ENCODE measurements around the gene ZC2HC1B. TPM values are rescaled to one million over a fixed set of nuclear protein-coding genes. Genes with fewer than 3 reads are reported as not detected.

Gene ZC2HC1B
- total RNA-seq, 1 experiment from 2014 or later = not detected

DNA sequence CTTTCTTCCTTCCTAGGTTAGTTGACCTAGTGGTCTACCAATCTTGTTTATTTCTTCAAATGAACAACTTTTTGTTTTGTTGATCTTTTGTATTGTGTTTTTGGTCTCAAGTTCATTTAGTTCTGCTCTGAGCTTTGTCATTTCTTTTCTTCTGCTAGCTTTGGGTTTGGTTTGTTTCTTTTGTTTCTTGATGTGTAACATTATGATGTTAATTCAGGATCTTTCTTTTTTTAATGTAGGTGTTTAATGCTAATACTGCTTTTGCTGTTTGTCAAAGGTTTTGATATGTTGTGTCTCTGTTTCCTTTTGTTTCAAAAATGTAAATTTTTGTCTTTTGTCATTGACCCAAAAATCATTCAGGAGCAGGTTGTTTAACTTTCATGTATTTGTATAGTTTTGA, 65.7 kb downstream of the ZC2HC1B start:
- POLR2A ChIA-PET = no interaction called here
- Mint-ChIP-seq H3K27ac (ENCODE audit: low read depth, unreplicated experiment) (no peak overlapping the region), H3K4me3 (ENCODE audit: unreplicated experiment) (no peak overlapping the region)

DNA sequence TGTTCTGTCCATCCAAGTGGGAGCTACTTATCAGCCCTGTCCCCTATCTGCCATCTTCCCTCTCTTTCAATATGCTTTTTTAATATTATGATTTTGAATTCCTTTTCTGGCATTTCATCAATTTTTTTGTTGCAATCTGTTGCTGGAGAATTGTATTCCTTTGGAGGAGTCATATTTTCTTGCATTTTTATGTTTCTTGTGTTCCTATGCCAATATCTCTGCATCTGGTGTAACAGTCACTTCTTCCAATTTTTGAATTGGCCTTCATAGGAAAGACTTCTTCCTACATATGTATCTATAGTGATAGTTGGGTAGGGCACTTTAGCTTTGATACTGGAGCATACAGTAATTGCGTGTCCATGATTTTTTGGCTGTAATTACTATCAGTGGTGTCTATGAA, 70.1 kb downstream of the ZC2HC1B start:
- no peaks in the 10 kb centered on the region for H3K4me1 Mint-ChIP-seq (ENCODE audit: insufficient read depth, unreplicated experiment)
- DNase-seq (ENCODE audit: unreplicated experiment) = no peak
- CTCF ChIA-PET = no interaction called here

More for the DNA sequence above, 65.7 kb downstream of the ZC2HC1B start:
- no peaks in the 10 kb centered on the region for H3K4me1 Mint-ChIP-seq (ENCODE audit: insufficient read depth, unreplicated experiment)
- no peak for DNase-seq (ENCODE audit: unreplicated experiment)
- BruUV-seq (replicated peaks) = no TSS peak
- intact Hi-C loops (cut with micrococcal nuclease) = no loop called here
- H3K27me3 Mint-ChIP-seq (ENCODE audit: insufficient read depth, unreplicated experiment) = no peaks in the 10 kb centered on the region
- no peaks in the 10 kb centered on the region for H3K9me3 Mint-ChIP-seq (ENCODE audit: unreplicated experiment)
- TF ChIP-seq, protein P1, sequence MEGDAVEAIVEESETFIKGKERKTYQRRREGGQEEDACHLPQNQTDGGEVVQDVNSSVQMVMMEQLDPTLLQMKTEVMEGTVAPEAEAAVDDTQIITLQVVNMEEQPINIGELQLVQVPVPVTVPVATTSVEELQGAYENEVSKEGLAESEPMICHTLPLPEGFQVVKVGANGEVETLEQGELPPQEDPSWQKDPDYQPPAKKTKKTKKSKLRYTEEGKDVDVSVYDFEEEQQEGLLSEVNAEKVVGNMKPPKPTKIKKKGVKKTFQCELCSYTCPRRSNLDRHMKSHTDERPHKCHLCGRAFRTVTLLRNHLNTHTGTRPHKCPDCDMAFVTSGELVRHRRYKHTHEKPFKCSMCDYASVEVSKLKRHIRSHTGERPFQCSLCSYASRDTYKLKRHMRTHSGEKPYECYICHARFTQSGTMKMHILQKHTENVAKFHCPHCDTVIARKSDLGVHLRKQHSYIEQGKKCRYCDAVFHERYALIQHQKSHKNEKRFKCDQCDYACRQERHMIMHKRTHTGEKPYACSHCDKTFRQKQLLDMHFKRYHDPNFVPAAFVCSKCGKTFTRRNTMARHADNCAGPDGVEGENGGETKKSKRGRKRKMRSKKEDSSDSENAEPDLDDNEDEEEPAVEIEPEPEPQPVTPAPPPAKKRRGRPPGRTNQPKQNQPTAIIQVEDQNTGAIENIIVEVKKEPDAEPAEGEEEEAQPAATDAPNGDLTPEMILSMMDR (IDR thresholded peaks at IDR 0.05; ENCODE audit: unreplicated experiment) = no peak
- CTCF ChIA-PET = no interaction called here
- no peaks in the 10 kb centered on the region for H3K36me3 Mint-ChIP-seq (ENCODE audit: insufficient read depth, unreplicated experiment)

DNA sequence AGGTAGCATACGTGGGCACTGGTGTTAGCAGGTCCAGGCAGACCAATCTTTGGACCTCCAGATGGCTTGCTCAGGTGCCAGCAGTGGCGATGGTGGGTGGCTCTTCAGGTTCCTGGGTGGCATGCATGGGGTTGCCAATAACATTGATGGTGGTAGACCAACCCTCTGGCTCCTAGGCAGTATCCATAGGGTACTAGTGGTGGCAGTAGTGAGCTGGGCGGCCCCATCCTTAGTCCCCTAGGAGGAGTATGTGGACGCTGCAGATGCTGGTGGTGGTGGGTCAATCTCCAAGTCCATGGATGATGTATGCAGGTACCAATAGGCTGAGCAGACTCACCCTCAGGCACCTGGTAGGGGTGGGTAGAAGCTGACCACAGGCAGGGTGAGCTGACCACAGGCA, 70.6 kb downstream of the ZC2HC1B start:
- no peak for DNase-seq (ENCODE audit: unreplicated experiment)
- POLR2A ChIA-PET = no interaction called here
- Mint-ChIP-seq H3K27ac (ENCODE audit: low read depth, unreplicated experiment) (no peak overlapping the region), H3K4me1 (ENCODE audit: insufficient read depth, unreplicated experiment) (peaks cover 2% of the 10 kb centered on the region), H3K4me3 (ENCODE audit: unreplicated experiment) (no peak overlapping the region), H3K27me3 (ENCODE audit: insufficient read depth, unreplicated experiment) (no peaks in the 10 kb centered on the region), H3K36me3 (ENCODE audit: insufficient read depth, unreplicated experiment) (no peaks in the 10 kb centered on the region), H3K9me3 (ENCODE audit: unreplicated experiment) (no peaks in the 10 kb centered on the region)
- CTCF ChIA-PET = interaction anchor here (0.7 kb wide), 1 partner anchor 78 kb away, joined by 3 read pairs; no protein-coding TSS in a partner anchor
- intact Hi-C loops (cut with micrococcal nuclease) = no loop called here
- BruUV-seq (replicated peaks) = no TSS peak
- TF ChIP-seq, protein P1 (IDR thresholded peaks at IDR 0.05; ENCODE audit: unreplicated experiment) = no peak

More for the DNA sequence above, 70.1 kb downstream of the ZC2HC1B start:
- Mint-ChIP-seq H3K4me3 (ENCODE audit: unreplicated experiment) (no peak overlapping the region), H3K27me3 (ENCODE audit: insufficient read depth, unreplicated experiment) (no peaks in the 10 kb centered on the region), H3K9me3 (ENCODE audit: unreplicated experiment) (no peaks in the 10 kb centered on the region), H3K27ac (ENCODE audit: low read depth, unreplicated experiment) (no peak overlapping the region), H3K36me3 (ENCODE audit: insufficient read depth, unreplicated experiment) (no peaks in the 10 kb centered on the region)
- no TSS peak for BruUV-seq (replicated peaks)
- intact Hi-C loops (cut with micrococcal nuclease) = no loop called here
- TF ChIP-seq, protein P1 (IDR thresholded peaks at IDR 0.05; ENCODE audit: unreplicated experiment) = no peak
- POLR2A ChIA-PET = interaction anchor here (1.1 kb wide), 1 partner anchor 33 kb away, joined by 3 read pairs; no protein-coding TSS in a partner anchor

DNA sequence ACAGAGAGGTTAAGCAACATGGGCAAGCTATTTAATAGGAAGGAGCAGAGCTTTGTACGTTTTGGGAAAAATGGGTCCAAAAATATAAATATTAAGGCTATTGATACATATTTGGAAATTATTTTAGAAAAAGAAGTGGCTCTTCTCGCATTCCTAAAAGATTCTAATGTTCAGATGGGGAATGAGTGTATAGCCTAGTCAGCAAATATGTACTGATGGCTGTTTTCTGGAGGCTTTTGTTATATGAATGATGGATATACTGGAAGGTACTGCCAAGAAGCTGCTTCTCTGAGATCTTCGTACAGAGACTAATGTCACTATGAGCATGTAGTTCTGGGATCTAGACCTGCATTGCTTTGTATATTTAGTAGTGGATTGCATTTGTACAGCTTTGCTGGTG, 72.1 kb downstream of the ZC2HC1B start:
- ChIA-PET POLR2A (no interaction called here), CTCF (interaction anchor here (0.6 to 7.6 kb wide), 2 partner anchors 22 to 76 kb away, joined by 4 to 75 read pairs; no protein-coding TSS in a partner anchor)
- no TSS peak for BruUV-seq (replicated peaks)
- Mint-ChIP-seq H3K27me3 (ENCODE audit: insufficient read depth, unreplicated experiment) (no peaks in the 10 kb centered on the region), H3K4me3 (ENCODE audit: unreplicated experiment) (no peak overlapping the region), H3K4me1 (ENCODE audit: insufficient read depth, unreplicated experiment) (peaks cover 4% of the 10 kb centered on the region), H3K9me3 (ENCODE audit: unreplicated experiment) (no peaks in the 10 kb centered on the region), H3K27ac (ENCODE audit: low read depth, unreplicated experiment) (no peak overlapping the region), H3K36me3 (ENCODE audit: insufficient read depth, unreplicated experiment) (no peaks in the 10 kb centered on the region)
- DNase-seq (ENCODE audit: unreplicated experiment) = no peak
- intact Hi-C loops (cut with micrococcal nuclease) = no loop called here
- TF ChIP-seq, protein P1 (IDR thresholded peaks at IDR 0.05; ENCODE audit: unreplicated experiment) = no peak
